HepG2 (cell line): ENCODE results near the gene AHNAK. TPM values are rescaled to one million over a fixed set of nuclear protein-coding genes. Genes with fewer than 3 reads are reported as not detected.

ENCODE experiments used
- ATAD3A ChIP-seq: sonication (generic); formaldehyde crosslinking; IDR thresholded peaks from 2 replicates; pipeline ENCODE4 v1.4.0; 2020; ENCODE audit warnings: missing genetic modification reagents
- EP300 ChIP-seq, 3 experiments: sonication (generic) in 1 of 3; formaldehyde crosslinking in 1 of 3; IDR thresholded peaks; 2 replicates each; pipeline versions ENCODE4 v1.5.1 to v1.6.1; 2011 to 2020; ENCODE audit warnings: low read depth in 2 of 3, low read length in 2 of 3, borderline replicate concordance in 1 of 3, improper control_type of control experiment in 1 of 3, mild to moderate bottlenecking in 1 of 3, missing genetic modification reagents in 1 of 3, moderate library complexity in 1 of 3
- FLYWCH1 ChIP-seq: sonication (generic); formaldehyde crosslinking; IDR thresholded peaks from 2 replicates; pipeline ENCODE4 v1.8.1; 2023; ENCODE audit warnings: mild to moderate bottlenecking, missing genetic modification reagents
- GFI1 ChIP-seq: sonication (generic); formaldehyde crosslinking; IDR thresholded peaks from 2 replicates; pipeline ENCODE4 v1.5.0; 2020; ENCODE audit warnings: missing genetic modification reagents, mild to moderate bottlenecking, borderline replicate concordance
- MTA3 ChIP-seq: sonication (generic); formaldehyde crosslinking; IDR thresholded peaks from 2 replicates; pipeline ENCODE4 v1.4.0; 2020; ENCODE audit warnings: missing genetic modification reagents
- NBN ChIP-seq: fragments of 450-650 bp; conservative IDR thresholded peaks from 2 replicates; pipeline ENCODE4 v1.6.1; 2017
- NFAT5 ChIP-seq: sonication (generic); formaldehyde crosslinking; IDR thresholded peaks from 2 replicates; pipeline ENCODE4 v1.4.0; 2020; ENCODE audit warnings: missing genetic modification reagents
- SMAD9 ChIP-seq: sonication (generic); formaldehyde crosslinking; IDR thresholded peaks from 2 replicates; pipeline ENCODE4 v1.5.1; 2020; ENCODE audit warnings: mild to moderate bottlenecking, missing genetic modification reagents
- SMARCE1 ChIP-seq: fragments of 450-650 bp; IDR thresholded peaks from 2 replicates; pipeline ENCODE4 v1.6.1; 2017; ENCODE audit warnings: borderline replicate concordance
- SRSF1 ChIP-seq: fragments of 200-400 bp; formaldehyde crosslinking; optimal IDR thresholded peaks from 2 replicates; pipeline ENCODE3; 2017; ENCODE audit warnings: mild to moderate bottlenecking, low read depth, low read length, moderate library complexity
- TBL1XR1 ChIP-seq: fragments of 150-350 bp; IDR thresholded peaks from 2 replicates; pipeline ENCODE4 v1.6.1; 2014; ENCODE audit warnings: borderline replicate concordance, low read length; ENCODE audit not compliant: partially characterized antibody
- ZNF224 ChIP-seq: sonication (generic); formaldehyde crosslinking; IDR thresholded peaks from 2 replicates; pipeline ENCODE4 v1.5.0; 2020; ENCODE audit warnings: mild to moderate bottlenecking, missing genetic modification reagents
- ZNF3 ChIP-seq: IDR thresholded peaks from 2 replicates; pipeline ENCODE4 v1.7.0; 2017; ENCODE audit warnings: inconsistent platforms
- ZNF414 ChIP-seq: sonication (generic); formaldehyde crosslinking; IDR thresholded peaks from 2 replicates; pipeline ENCODE4 v1.5.0; 2020; ENCODE audit warnings: missing genetic modification reagents
- ZNF44 ChIP-seq: sonication (generic); formaldehyde crosslinking; IDR thresholded peaks from 2 replicates; pipeline ENCODE4 v1.5.1; 2020; ENCODE audit warnings: mild to moderate bottlenecking, missing genetic modification reagents
- polyA plus RNA-seq, 8 experiments: library from polyadenylated mRNA; depleted of rRNA in 3 of 8; stranded (reverse) in 7 of 8; unstranded in 1 of 8; fragments of >200 nt; fragmentation: Illumina TruSeq in 4 of 8; extraction: Trizol in 4 of 8; gene quantifications; 2 replicates each; pipeline versions ENCODE4 v1.2.1 to v1.2.3, GENCODE V29; 2011 to 2016; ENCODE audit warnings: low read depth in 4 of 8, missing spikeins in 1 of 8, mixed read lengths in 1 of 8; ENCODE audit not compliant: insufficient read depth in 1 of 8
- total RNA-seq, 5 experiments: library from RNA; depleted of rRNA; stranded (reverse); fragments of >200 nt; fragmentation: Illumina TruSeq; extraction: Trizol; gene quantifications; 2 replicates each; pipeline ENCODE4 v1.2.3, GENCODE V29; 2016; ENCODE audit warnings: low read depth in 1 of 5
- TF ChIP-seq, protein P1 (sequence below): sonication (generic); formaldehyde crosslinking; IDR thresholded peaks from 2 replicates; pipeline ENCODE4 v1.4.0; 2020; ENCODE audit warnings: mild to moderate bottlenecking, missing genetic modification reagents
- TF ChIP-seq, protein P2 (sequence below): sonication (generic); formaldehyde crosslinking; IDR thresholded peaks from 2 replicates; pipeline ENCODE4 v1.5.1; 2020; ENCODE audit warnings: mild to moderate bottlenecking, missing genetic modification reagents, borderline replicate concordance

Gene AHNAK
- total and polyA plus RNA-seq, 2 of the 13 experiments (the other 11 are each of a cell fraction or from before 2014, with no cell fraction given): 23.4 to 25.0 TPM

DNA sequence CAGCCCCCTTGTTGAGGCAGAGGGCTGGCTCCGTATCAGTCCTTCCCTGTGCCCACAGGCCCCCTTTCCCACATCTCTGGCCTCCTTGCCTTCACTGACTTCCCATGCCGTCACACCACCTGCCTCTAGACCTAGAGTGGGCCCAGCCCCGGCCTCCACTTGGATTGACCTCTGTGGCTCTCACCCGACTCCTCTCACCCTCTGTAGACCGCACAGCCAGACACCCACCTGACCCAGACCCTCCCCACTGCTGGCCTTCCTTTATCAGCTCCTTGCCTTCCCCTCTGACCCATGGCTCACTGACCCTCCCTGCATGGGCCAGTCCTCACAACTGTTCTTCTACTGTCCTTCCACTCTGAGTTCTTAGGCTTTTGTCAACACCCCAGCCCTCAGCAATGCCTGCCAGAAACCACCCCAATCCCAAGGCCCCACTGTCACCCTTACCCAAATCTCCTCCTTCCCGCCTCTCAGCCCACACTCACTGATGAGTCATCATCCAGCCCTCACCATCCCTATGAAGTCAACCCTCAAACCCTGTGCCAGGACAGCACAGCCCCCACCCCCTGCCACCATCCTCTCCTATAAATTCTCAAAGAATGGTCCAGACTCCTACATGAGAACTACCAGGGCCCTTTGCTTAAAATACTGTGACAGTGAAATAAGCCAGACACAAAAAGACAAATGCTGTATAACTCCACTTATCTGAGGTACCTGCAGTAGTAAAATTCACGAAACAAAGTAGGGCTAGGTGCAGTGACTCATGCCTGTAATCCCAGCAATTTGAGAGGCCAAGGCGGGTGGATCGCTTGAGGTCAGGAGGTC lies 74.3 kb downstream of the AHNAK start (continued):
- TF ChIP-seq EP300 (IDR thresholded peaks at IDR 0.05; ENCODE audit: low read depth in 2 of 2, low read length in 2 of 2): no peak
- no peak for TF ChIP-seq EP300 (CRISPR knock-in tag; IDR thresholded peaks at IDR 0.05; ENCODE audit: borderline replicate concordance)
- TF ChIP-seq NBN: no peak
- no peak for TF ChIP-seq ZNF224 (CRISPR knock-in tag)
- TF ChIP-seq SRSF1: no peak
- TF ChIP-seq ZNF44 (CRISPR knock-in tag): no peak
- no peak for TF ChIP-seq ATAD3A (CRISPR knock-in tag)
- TF ChIP-seq ZNF3 (CRISPR knock-in tag): no peak
- no peak for TF ChIP-seq NFAT5
- TF ChIP-seq FLYWCH1: no peak
- no peak for TF ChIP-seq SMARCE1
- TF ChIP-seq, protein P1, sequence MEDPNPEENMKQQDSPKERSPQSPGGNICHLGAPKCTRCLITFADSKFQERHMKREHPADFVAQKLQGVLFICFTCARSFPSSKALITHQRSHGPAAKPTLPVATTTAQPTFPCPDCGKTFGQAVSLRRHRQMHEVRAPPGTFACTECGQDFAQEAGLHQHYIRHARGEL (CRISPR knock-in tag): no peak
- no peak for TF ChIP-seq SMAD9
- TF ChIP-seq TBL1XR1: no peak
- TF ChIP-seq GFI1 (CRISPR knock-in tag): peak; percentile 36; the same call in 1 of the 2 replicates
- TF ChIP-seq, protein P2, sequence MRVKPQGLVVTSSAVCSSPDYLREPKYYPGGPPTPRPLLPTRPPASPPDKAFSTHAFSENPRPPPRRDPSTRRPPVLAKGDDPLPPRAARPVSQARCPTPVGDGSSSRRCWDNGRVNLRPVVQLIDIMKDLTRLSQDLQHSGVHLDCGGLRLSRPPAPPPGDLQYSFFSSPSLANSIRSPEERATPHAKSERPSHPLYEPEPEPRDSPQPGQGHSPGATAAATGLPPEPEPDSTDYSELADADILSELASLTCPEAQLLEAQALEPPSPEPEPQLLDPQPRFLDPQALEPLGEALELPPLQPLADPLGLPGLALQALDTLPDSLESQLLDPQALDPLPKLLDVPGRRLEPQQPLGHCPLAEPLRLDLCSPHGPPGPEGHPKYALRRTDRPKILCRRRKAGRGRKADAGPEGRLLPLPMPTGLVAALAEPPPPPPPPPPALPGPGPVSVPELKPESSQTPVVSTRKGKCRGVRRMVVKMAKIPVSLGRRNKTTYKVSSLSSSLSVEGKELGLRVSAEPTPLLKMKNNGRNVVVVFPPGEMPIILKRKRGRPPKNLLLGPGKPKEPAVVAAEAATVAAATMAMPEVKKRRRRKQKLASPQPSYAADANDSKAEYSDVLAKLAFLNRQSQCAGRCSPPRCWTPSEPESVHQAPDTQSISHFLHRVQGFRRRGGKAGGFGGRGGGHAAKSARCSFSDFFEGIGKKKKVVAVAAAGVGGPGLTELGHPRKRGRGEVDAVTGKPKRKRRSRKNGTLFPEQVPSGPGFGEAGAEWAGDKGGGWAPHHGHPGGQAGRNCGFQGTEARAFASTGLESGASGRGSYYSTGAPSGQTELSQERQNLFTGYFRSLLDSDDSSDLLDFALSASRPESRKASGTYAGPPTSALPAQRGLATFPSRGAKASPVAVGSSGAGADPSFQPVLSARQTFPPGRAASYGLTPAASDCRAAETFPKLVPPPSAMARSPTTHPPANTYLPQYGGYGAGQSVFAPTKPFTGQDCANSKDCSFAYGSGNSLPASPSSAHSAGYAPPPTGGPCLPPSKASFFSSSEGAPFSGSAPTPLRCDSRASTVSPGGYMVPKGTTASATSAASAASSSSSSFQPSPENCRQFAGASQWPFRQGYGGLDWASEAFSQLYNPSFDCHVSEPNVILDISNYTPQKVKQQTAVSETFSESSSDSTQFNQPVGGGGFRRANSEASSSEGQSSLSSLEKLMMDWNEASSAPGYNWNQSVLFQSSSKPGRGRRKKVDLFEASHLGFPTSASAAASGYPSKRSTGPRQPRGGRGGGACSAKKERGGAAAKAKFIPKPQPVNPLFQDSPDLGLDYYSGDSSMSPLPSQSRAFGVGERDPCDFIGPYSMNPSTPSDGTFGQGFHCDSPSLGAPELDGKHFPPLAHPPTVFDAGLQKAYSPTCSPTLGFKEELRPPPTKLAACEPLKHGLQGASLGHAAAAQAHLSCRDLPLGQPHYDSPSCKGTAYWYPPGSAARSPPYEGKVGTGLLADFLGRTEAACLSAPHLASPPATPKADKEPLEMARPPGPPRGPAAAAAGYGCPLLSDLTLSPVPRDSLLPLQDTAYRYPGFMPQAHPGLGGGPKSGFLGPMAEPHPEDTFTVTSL: no peak
- no peak for TF ChIP-seq ZNF414 (CRISPR knock-in tag)
- TF ChIP-seq MTA3 (CRISPR knock-in tag): no peak
